SK-N-SH treated with all-trans-retinoic acid at 6 μM for 48 hours (cell line): ENCODE results near the gene IQCK.

Source experiments
- ATAC-seq: fragments of 200-7000 bp; cut with Tn5 transposase; 3 replicates; pipeline ENCODE4 v1.9.1; 2020; ENCODE audit warnings: mild to moderate bottlenecking, moderate library complexity
- ARNTL ChIP-seq: fragments of 450-650 bp; formaldehyde crosslinking; IDR thresholded peaks from 2 replicates; pipeline ENCODE4 v1.5.0; 2020; ENCODE audit warnings: low read depth, mild to moderate bottlenecking, moderate library complexity, borderline replicate concordance
- BACH2 ChIP-seq: fragments of 250-450 bp; sonication (Bioruptor Pico); IDR thresholded peaks from 2 replicates; pipeline ENCODE4 v1.9.0; 2021; ENCODE audit warnings: mild to moderate bottlenecking, borderline replicate concordance
- CREB5 ChIP-seq: fragments of 250-450 bp; sonication (Bioruptor Pico); IDR thresholded peaks from 2 replicates; pipeline ENCODE4 v1.5.1; 2020; ENCODE audit warnings: low read depth, mild to moderate bottlenecking, moderate library complexity
- CSDC2 ChIP-seq: fragments of 250-450 bp; sonication (Bioruptor Pico); IDR thresholded peaks from 2 replicates; pipeline ENCODE4 v1.5.0; 2020; ENCODE audit warnings: mild to moderate bottlenecking, moderate library complexity
- CSRNP3 ChIP-seq: fragments of 250-450 bp; sonication (Bioruptor Pico); IDR thresholded peaks from 2 replicates; pipeline ENCODE4 v1.5.1; 2021; ENCODE audit warnings: mild to moderate bottlenecking, moderate library complexity
- ESRRG ChIP-seq: fragments of 250-450 bp; sonication (Bioruptor Pico); IDR thresholded peaks from 2 replicates; pipeline ENCODE4 v1.6.1; 2021; ENCODE audit warnings: mild to moderate bottlenecking
- GLIS3 ChIP-seq: fragments of 250-450 bp; sonication (Bioruptor Pico); IDR thresholded peaks from 2 replicates; pipeline ENCODE4 v1.5.0; 2020; ENCODE audit warnings: mild to moderate bottlenecking, moderate library complexity
- ISL1 ChIP-seq: fragments of 250-450 bp; sonication (Bioruptor Pico); IDR thresholded peaks from 2 replicates; pipeline ENCODE4 v2.1.2; 2022; ENCODE audit warnings: mild to moderate bottlenecking, moderate library complexity
- OSR1 ChIP-seq: fragments of 250-450 bp; sonication (Bioruptor Pico); IDR thresholded peaks from 2 replicates; pipeline ENCODE4 v1.8.0; 2022; ENCODE audit warnings: moderate library complexity, mild to moderate bottlenecking, inconsistent platforms
- PATZ1 ChIP-seq: fragments of 250-450 bp; sonication (Bioruptor Pico); IDR thresholded peaks from 2 replicates; pipeline ENCODE4 v1.8.0; 2020; ENCODE audit warnings: mild to moderate bottlenecking, moderate library complexity, borderline replicate concordance
- POU6F1 ChIP-seq: fragments of 250-450 bp; sonication (Bioruptor Pico); IDR thresholded peaks from 2 replicates; pipeline ENCODE4 v1.8.0; 2021; ENCODE audit warnings: low read depth, mild to moderate bottlenecking, moderate library complexity, borderline replicate concordance
- PPARA ChIP-seq: fragments of 250-450 bp; sonication (Bioruptor Pico); IDR thresholded peaks from 2 replicates; pipeline ENCODE4 v1.5.0; 2020; ENCODE audit warnings: mild to moderate bottlenecking, borderline replicate concordance
- RARB ChIP-seq: fragments of 250-450 bp; sonication (Bioruptor Pico); IDR thresholded peaks from 2 replicates; pipeline ENCODE4 v1.8.0; 2021; ENCODE audit warnings: mild to moderate bottlenecking, moderate library complexity
- TCF4 ChIP-seq: fragments of 250-450 bp; sonication (Bioruptor Pico); IDR thresholded peaks from 2 replicates; pipeline ENCODE4 v1.8.0; 2021; ENCODE audit warnings: mild to moderate bottlenecking, moderate library complexity, borderline replicate concordance
- TOX ChIP-seq: fragments of 250-450 bp; sonication (Bioruptor Pico); IDR thresholded peaks from 2 replicates; pipeline ENCODE4 v1.8.0; 2021; ENCODE audit warnings: mild to moderate bottlenecking, moderate library complexity, borderline replicate concordance
- TSHZ2 ChIP-seq: fragments of 250-450 bp; sonication (Bioruptor Pico); IDR thresholded peaks from 2 replicates; pipeline ENCODE4 v1.5.0; 2020; ENCODE audit warnings: mild to moderate bottlenecking, moderate library complexity
- ZC3H10 ChIP-seq: fragments of 250-450 bp; sonication (Bioruptor Pico); IDR thresholded peaks from 2 replicates; pipeline ENCODE4 v1.5.1; 2021; ENCODE audit warnings: mild to moderate bottlenecking, moderate library complexity
- ZFP3 ChIP-seq: fragments of 250-450 bp; sonication (Bioruptor Pico); IDR thresholded peaks from 2 replicates; pipeline ENCODE4 v1.5.0; 2020; ENCODE audit warnings: mild to moderate bottlenecking, moderate library complexity
- ZFP30 ChIP-seq: fragments of 450-650 bp; formaldehyde crosslinking; IDR thresholded peaks from 2 replicates; pipeline ENCODE4 v1.5.0; 2022; ENCODE audit warnings: mild to moderate bottlenecking, moderate library complexity
- ZNF565 ChIP-seq: fragments of 450-650 bp; formaldehyde crosslinking; conservative IDR thresholded peaks from 2 replicates; pipeline ENCODE4 v1.5.0; 2020; ENCODE audit warnings: low read depth, mild to moderate bottlenecking, moderate library complexity
- ZNF8 ChIP-seq: fragments of 450-650 bp; formaldehyde crosslinking; IDR thresholded peaks from 2 replicates; pipeline ENCODE4 v1.5.0; 2020; ENCODE audit warnings: mild to moderate bottlenecking, moderate library complexity

The IQCK gene

GRCh38 chr16:19874026-19874425, 156.0 kb downstream of the IQCK start:
- no peak for TF ChIP-seq ARNTL (CRISPR knock-in tag)
- no peak for TF ChIP-seq ZFP3 (CRISPR knock-in tag)
- TF ChIP-seq BACH2 (CRISPR knock-in tag), result no peak
- TF ChIP-seq ZC3H10 (CRISPR knock-in tag), result no peak
- TF ChIP-seq POU6F1 (CRISPR knock-in tag), result no peak
- no peak for TF ChIP-seq ESRRG (CRISPR knock-in tag)
- TF ChIP-seq ISL1 (CRISPR knock-in tag), result no peak
- no peak for TF ChIP-seq TOX (CRISPR knock-in tag)
- no peak for TF ChIP-seq PATZ1 (CRISPR knock-in tag)
- no peak for TF ChIP-seq ZFP30 (CRISPR knock-in tag)
- no peak for TF ChIP-seq PPARA
- TF ChIP-seq CSRNP3 (CRISPR knock-in tag), result no peak
- TF ChIP-seq CREB5, result no peak
- no peak for TF ChIP-seq RARB (CRISPR knock-in tag)
- ATAC-seq, result no peak

DNA sequence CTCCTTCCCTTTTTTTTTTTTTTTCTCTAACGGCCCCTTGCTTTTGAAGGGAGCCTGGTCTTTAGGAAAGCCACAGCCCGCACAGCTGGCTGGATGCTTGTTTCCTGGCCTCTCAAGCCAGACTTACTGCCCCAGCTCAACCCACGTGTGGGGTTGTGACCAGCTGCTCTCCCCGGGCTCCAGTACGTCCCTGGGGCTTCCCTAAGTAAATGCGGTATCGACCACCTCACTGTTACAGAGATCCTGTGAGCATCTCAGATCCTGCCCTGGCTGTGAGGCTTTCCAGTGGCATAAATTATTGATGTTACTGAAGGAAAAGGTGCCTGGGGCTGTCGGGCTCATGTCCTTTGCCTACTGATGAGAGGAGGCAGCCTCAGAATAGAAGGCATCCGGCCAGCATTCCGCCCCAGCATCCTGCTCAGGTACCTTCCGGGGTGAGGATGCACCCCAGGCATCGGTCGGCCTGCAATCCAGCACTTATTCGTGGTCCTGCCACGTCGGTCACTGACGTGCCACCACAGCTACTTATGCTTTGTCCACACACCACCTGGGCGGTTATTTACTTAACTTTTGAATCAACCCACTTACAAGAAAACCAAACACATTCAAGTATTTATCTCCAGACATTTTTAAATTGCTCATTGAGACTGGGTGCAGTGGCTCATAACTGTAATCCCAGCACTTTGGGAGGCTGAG, 156.9 kb downstream of the IQCK start:
- ATAC-seq, result no peak
- TF ChIP-seq ISL1 (CRISPR knock-in tag), result no peak
- TF ChIP-seq TSHZ2 (CRISPR knock-in tag), result no peak
- no peak for TF ChIP-seq CSDC2 (CRISPR knock-in tag)
- TF ChIP-seq TCF4 (CRISPR knock-in tag), result no peak
- no peak for TF ChIP-seq PATZ1 (CRISPR knock-in tag)
- TF ChIP-seq ZFP30 (CRISPR knock-in tag), result no peak
- TF ChIP-seq ZNF8 (CRISPR knock-in tag), result no peak
- no peak for TF ChIP-seq TOX (CRISPR knock-in tag)
- TF ChIP-seq CREB5, result no peak
- TF ChIP-seq ZNF565, result no peak
- TF ChIP-seq ZC3H10 (CRISPR knock-in tag), result no peak
- no peak for TF ChIP-seq ESRRG (CRISPR knock-in tag)
- no peak for TF ChIP-seq CSRNP3 (CRISPR knock-in tag)
- no peak for TF ChIP-seq RARB (CRISPR knock-in tag)
- no peak for TF ChIP-seq PPARA
- TF ChIP-seq POU6F1 (CRISPR knock-in tag), result no peak
- no peak for TF ChIP-seq GLIS3 (CRISPR knock-in tag)
- TF ChIP-seq OSR1 (CRISPR knock-in tag), result no peak
- TF ChIP-seq ZFP3 (CRISPR knock-in tag), result no peak
- no peak for TF ChIP-seq BACH2 (CRISPR knock-in tag)
